Ovary (tissue), 10 donors: ENCODE measurements around the gene TMEM247. TPM values are rescaled to one million over a fixed set of nuclear protein-coding genes. Genes with fewer than 3 reads are reported as not detected.

Source experiments
- DNase-seq, 5 donors: peaks; one replicate each; pipeline ENCODE4 v3.0.0-alpha.2; 2019 to 2020
- H3K27ac ChIP-seq, 2 donors: fragments of 200-600 bp; one replicate each; pipeline versions ENCODE4 v1.5.1 to v1.8.0; 2019 to 2022
- H3K27me3 ChIP-seq: fragments of 200-600 bp; one replicate; pipeline ENCODE4 v1.8.0; 2022
- H3K36me3 ChIP-seq: fragments of 200-600 bp; sonication (generic); one replicate; pipeline ENCODE4 v1.5.1; 2019
- H3K4me1 ChIP-seq: one replicate; pipeline ENCODE4 v1.8.1; 2013; ENCODE audit warnings: mild to moderate bottlenecking, moderate library complexity; ENCODE audit not compliant: insufficient read depth
- H3K4me3 ChIP-seq: fragments of 200-600 bp; sonication (generic); one replicate; pipeline ENCODE4 v1.5.1; 2017
- H3K9me3 ChIP-seq, 2 donors: fragments of 200-600 bp in 1 of 2; sonication (generic) in 1 of 2; one replicate each; pipeline versions ENCODE4 v1.5.1 to v1.8.1; 2013 to 2019; ENCODE audit warnings: mild to moderate bottlenecking in 1 of 2, moderate library complexity in 1 of 2
- CTCF ChIP-seq, 3 donors: fragments of 450-650 bp in 2 of 3; fragments of 200-600 bp in 1 of 3; IDR thresholded peaks; one replicate each; pipeline versions ENCODE4 v1.5.1 to v1.8.0; 2016 to 2022; ENCODE audit warnings: antibody characterized with exemption in 3 of 3, mild to moderate bottlenecking in 1 of 3
- EP300 ChIP-seq: sonication (generic); formaldehyde crosslinking; IDR thresholded peaks from one replicate; pipeline ENCODE4 v1.6.1; 2017; ENCODE audit warnings: antibody characterized with exemption
- POLR2A ChIP-seq: fragments of 450-650 bp; IDR thresholded peaks from one replicate; pipeline ENCODE4 v1.6.1; 2017; ENCODE audit warnings: antibody characterized with exemption, mild to moderate bottlenecking, moderate library complexity
- WGBS, 3 donors: extraction: QIAGEN DNeasy Blood & Tissue Kit in 1 of 3; methylation state at CpG; one replicate each; pipeline versions ENCODE4 v1.1.5 to v1.1.7; 2013 to 2017; 5-methylcytosine and 5-hydroxymethylcytosine counted together
- intact Hi-C, 4 donors: fragments of 100-400 bp; cut with DNase I; formaldehyde crosslinking; loops; one replicate each; pipeline versions ENCODE4 v1.11.0 to v1.15.1; 2022 to 2023
- long read RNA-seq, 3 donors: library from polyadenylated mRNA in 2 of 3; unstranded in 2 of 3; transcript quantifications; one replicate each; pipeline ENCODE4 v2.0.0 and lab custom pipeline, GENCODE V29; 2021 to 2026
- polyA plus RNA-seq, 2 donors: library from polyadenylated mRNA; stranded (reverse); fragments of 200-250 nt in 1 of 2; fragments of 350-450 nt in 1 of 2; fragmentation: Illumina TruSeq in 1 of 2; extraction: RNeasy Lipid Tissue Mini Kit (QIAGEN cat#74804) in 1 of 2; gene quantifications; one replicate each; pipeline ENCODE4 v1.2.3, GENCODE V29; 2013 to 2014
- total RNA-seq, 7 donors: library from RNA; depleted of rRNA in 2 of 7; stranded (reverse); fragments of >200 nt in 2 of 7; fragmentation: NEBNext Ultra II Directional in 3 of 7; extraction: Animal tissue kit (Norgen Biotek cat#: 25700) in 3 of 7; gene quantifications; one replicate each; pipeline versions ENCODE4 v1.1.0 to v1.2.4, GENCODE V29; 2016 to 2023
- donor health status: DM: no; HTN: no; CAD: no; lungs with moderate emphysema.
- donor health status: DM: no; HTN: no; CAD: no.
- donor health status: Bipolar disorder and iron deficiency.
- donor health status: DM: yes; HTN: yes; CAD: no.
- donor health status: DM: no; HTN: no; CAD: no.
- donor health status: DM: yes; HTN: yes; CAD: no.

TMEM247 gene
- total RNA-seq = not detected
- not detected for polyA plus RNA-seq
- long read RNA-seq, donor 1 = 0 reads
- long read RNA-seq, donor 2 = 0 reads
- long read RNA-seq, donor 3 = 0 reads

GRCh38 chr2:46479265-46479664, at the start of gene TMEM247:
TSS of gene TMEM247 (plus strand) at chr2:46479565.
- TF ChIP-seq EP300 (no peak), CTCF (IDR thresholded peaks at IDR 0.05) (no peak), POLR2A (no peak)
- Histone ChIP-seq H3K9me3 (no peaks in the 10 kb centered on the region), H3K4me1 (no peaks in the 10 kb centered on the region), H3K27me3 (no peaks in the 10 kb centered on the region), H3K36me3 (no peaks in the 10 kb centered on the region), H3K4me3 (no peak within 1 kb of the TSS), H3K27ac (no peak within 1 kb of the TSS)
- 74 to 80% (median 78%) methylated on average over 5 of the region's 5 CpGs for WGBS, 3 donors
- intact Hi-C loops = no loop called here
- DNase-seq = no peak

GRCh38 chr2:46430413-46430812, 49.0 kb upstream of the TMEM247 start:
- no peak for TF ChIP-seq EP300
- TF ChIP-seq CTCF (IDR thresholded peaks at IDR 0.05) = no peak
- no peak for TF ChIP-seq POLR2A
- 77 to 91% (median 88%) methylated on average over 1 of the region's 1 CpG for WGBS, 3 donors
- intact Hi-C loops = no loop called here
- H3K36me3 ChIP-seq = no peaks in the 10 kb centered on the region
- no peak for DNase-seq
- H3K27me3 ChIP-seq = no peaks in the 10 kb centered on the region
- H3K9me3 ChIP-seq = no peaks in the 10 kb centered on the region
- no peaks in the 10 kb centered on the region for H3K4me1 ChIP-seq
- H3K4me3 ChIP-seq = no peak overlapping the region
- no peak overlapping the region for H3K27ac ChIP-seq

- Histone ChIP-seq H3K4me3 (no peak overlapping the region), H3K36me3 (no peaks in the 10 kb centered on the region), H3K27ac (no peak overlapping the region), H3K4me1 (no peaks in the 10 kb centered on the region), H3K9me3 (no peaks in the 10 kb centered on the region), H3K27me3 (no peaks in the 10 kb centered on the region)
- WGBS, 3 donors = 87 to 94% (median 91%) methylated on average over 1 of the region's 1 CpG
- TF ChIP-seq POLR2A (no peak), CTCF (IDR thresholded peaks at IDR 0.05) (no peak), EP300 (no peak)
- intact Hi-C loops = no loop called here
- no peak for DNase-seq
Measured at GRCh38 chr2:46430992-46431391, 48.4 kb upstream of the TMEM247 start.

GRCh38 chr2:46431481-46432235, 47.7 kb upstream of the TMEM247 start:
- intact Hi-C loops = no loop called here
- Histone ChIP-seq H3K36me3 (no peaks in the 10 kb centered on the region), H3K27ac (no peak overlapping the region)

More at GRCh38 chr2:46431481-46432235, 47.7 kb upstream of the TMEM247 start:
- Histone ChIP-seq H3K4me3 (no peak overlapping the region), H3K4me1 (no peaks in the 10 kb centered on the region), H3K9me3 (no peaks in the 10 kb centered on the region), H3K27me3 (no peaks in the 10 kb centered on the region)
- no peak for TF ChIP-seq POLR2A
- no peak for TF ChIP-seq EP300
- no peak for TF ChIP-seq CTCF (IDR thresholded peaks at IDR 0.05)
- DNase-seq = no peak
- WGBS, 3 donors = 70 to 82% (median 73%) methylated on average over 5 of the region's 5 CpGs
